GM19035 (cell line): ENCODE results near the gene MSLN.

Experiments used
- ATAC-seq: cut with Tn5 transposase; IDR thresholded peaks from one replicate; pipeline ENCODE4 v1.9.1; 2021; ENCODE audit not compliant: unreplicated experiment

The MSLN gene

DNA sequence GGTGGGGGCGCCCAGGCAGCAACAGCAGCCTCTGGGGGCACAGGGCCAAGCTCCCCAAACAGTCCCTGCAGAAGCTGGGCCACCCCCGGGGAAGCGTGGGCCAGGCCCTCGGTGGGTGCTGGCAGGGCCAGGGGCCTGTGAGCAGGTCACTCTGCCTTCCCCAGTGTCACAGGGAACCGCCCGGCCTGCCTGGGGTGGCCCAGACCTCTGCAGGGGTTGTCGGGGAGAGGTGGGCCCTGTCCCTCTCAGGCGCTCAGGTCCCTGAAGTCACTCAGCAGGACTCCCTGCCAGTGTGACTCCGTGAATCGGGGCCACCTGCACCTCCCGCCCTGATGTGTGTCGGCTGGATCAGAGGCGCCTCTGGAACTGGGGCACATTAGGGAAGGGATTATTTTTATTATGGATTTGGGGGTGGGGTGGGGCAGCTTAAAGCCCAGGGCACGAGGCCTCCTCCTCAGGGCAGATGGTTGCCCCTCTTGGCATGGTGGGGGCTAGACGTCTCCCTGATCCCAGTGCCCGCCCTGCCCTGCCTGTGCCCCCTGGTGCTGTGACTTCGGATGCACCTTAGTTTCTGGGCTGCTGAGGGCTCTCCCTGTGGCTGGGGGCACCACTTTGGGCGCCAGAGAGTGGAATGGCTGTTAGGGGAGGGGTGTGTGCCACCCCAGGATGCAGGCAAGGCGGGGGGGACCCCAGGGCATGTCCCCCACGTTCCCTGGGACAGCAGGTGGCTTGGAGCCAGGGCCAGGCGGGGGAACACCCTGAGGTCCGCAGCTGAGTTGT, 41.2 kb downstream of the MSLN start:
- ATAC-seq = no peak

DNA sequence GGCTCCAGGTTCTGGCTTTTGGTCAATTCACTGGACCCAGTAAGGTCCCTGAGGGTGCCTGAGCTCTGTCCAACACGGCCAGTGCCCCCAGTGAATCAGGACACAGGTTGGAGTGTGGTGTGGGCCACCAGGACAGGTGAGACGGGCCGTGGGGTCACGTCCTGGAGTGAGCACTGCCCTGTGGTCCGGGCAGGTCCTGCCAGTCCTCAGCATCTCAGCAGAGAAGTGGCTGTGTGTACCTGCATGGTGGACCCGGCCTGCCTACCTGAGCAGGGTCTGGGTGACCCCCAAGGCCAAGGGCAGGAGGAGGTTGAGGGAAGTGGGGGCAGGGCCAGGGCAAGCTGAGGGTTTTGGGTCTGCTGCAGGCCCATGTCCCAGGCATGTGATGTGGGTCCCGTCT, 41.9 kb downstream of the MSLN start:
- no peak for ATAC-seq

DNA sequence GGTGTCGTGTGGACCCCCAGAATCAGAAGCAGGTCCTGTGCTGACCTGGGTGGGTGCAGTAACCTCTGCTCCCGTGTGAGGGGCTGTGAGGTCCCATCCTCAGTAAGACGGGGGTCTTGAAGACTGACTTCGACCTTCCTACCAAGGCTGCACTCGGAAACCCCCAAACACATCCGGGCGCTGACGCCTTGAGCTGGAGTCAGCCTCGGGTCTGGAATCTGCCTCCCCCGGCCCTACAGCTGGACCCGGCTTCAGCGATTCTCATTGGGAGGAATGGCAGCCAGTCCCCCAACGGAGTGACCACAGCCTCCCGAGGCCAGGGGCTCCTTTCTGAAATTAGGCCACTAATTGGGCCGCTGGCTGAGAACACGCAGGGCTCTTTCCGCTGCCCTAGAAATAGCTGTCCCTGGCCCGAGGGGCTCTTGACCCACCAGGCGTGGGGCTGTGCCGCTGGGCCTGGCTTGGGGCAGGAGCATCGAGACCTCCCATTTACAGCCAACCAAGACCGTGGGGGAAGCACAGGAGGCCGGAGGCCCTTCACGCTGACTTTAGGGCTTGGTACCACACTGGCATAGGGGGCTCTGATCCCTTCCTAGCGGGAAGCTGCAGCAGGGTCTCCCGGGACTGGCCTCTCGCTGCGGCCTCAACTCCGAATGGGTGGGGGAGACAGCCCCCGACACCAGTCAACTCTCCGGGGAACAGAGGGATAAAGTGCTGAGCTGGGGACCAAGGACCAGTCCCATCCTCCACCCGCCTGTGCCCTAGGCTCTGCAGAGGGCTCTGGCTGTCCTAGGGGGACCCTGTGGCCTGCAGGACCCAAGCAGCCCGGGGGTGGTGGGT, 42.6 kb downstream of the MSLN start:
- no peak for ATAC-seq

DNA sequence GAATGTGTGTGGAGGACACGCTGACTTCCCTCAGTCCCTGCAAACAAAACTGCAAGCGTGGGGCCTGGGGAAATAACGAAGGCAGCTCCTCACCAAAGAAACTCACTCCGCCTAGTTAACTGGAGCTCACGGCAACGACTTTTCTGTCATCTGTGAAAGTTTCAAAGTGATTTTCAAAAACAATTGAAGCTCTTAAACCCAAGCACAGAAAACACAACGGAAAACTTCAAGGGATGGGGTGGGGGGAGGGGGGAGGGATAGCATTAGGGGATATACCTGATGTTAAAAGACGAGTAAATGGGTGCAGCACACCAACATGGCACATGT, 43.2 kb downstream of the MSLN start:
- ATAC-seq = no peak

DNA sequence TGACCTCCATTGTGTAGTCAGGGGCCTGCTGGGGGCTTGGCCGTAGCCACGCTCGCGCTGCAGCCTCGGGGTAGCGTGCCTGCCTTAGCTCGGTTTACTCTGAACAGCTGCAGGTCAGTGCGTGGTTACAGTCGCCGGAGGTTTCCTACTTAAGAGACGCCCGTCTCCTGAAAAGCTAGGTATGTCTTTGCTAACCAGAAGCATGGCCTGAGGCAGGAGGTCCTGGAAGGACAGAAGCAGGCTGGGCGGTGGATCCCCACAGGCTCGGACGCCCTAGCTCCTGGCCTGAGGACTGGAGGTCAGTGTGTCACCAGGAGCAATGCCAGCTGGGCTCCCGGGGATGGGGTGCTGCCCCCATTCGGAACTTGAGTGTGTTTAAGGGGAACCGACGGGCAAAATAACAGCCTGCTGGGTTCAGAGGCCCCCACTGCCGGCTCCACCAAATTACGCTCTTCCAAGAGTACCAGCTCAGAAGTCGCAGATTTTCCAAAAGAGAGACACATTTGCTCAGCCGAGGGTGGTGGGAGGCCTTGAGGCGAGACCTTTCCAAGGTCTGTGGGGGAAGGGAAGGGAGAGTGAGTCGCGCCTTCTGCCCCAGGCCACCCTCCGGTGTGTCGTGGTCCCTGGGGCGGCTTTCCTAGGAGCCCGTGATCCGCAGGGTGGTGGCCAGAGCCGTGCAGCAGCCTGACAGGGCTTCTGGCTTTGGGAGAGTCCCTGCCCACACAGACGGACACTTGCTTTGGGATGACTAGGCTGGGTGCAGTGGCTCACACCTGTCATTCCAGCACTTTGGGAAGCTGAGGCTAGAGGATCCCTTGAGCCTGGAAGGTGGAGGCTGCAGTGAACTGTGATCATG, 43.9 kb downstream of the MSLN start:
- ATAC-seq = no peak

DNA sequence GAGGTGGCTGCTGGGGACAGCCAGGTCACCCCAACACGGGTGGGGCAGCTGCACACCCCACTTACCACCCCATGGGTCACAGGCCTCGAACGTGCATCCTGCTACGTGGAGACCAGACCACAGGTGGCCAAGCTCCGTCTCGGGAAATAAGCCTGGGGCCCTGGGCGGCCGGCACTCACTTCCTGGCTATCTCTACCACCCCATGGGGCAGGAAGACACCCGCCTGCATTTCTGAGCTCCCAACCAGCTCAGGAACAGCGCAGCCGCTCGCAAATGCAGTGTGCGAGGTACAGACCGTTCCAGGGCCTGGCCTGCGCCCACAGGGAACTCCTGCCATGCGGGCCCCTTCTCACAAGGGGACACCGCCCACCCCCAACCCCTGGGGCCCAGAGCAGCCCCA, 44.9 kb downstream of the MSLN start:
- ATAC-seq = no peak

DNA sequence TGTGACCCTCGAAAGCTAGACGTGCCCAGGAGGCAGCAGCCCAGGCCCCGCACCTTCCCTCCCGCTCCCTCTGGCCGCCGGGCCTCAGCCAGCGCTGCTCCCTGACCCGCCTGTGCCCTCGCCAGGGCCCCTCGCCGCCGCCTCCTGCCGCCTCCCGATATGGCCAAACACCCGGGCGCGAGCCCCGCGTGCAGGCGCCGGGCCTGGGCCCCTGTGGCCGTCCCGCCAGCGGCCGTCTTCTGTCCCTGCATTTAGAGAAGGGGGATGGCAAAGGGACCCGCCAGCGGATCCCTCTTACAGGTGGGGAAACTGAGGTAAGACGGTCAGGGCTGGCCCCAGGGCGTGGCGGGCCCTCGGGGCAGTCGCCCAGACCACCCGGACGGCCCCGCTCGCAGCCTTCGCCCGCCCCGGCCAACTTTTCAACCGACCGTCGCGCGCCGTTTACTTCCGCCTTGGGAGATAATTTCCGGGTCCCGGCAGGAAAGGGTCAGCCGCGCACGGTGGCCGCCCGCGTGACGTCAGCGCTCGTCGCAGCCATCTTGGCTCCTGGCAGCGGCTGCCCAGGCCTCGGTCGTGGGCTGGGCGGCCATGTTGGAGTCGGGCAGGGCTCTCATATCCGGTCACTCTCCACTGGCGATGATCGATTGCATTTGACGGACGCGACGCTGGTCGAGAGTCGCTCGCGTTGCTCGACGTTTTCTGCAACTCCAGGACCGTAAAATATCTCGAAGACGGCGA, 47.0 kb downstream of the MSLN start:
- ATAC-seq = peak; percentile 85

DNA sequence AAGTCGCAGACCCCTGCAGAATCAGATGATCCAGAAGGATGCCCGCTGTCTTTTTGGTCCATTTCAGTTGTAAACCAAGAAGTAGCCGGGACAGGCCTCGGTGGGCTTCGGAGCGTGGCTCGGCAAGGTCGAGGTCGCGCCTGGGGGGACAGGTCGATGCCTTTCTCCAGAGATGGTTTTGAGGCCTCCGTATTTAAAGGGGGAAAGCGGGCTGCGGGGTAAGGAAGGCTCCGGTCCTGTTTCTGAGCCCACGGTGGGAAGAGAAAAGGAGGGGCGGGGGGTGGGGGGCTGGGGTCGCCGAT, 47.5 kb downstream of the MSLN start:
- ATAC-seq = no peak

DNA sequence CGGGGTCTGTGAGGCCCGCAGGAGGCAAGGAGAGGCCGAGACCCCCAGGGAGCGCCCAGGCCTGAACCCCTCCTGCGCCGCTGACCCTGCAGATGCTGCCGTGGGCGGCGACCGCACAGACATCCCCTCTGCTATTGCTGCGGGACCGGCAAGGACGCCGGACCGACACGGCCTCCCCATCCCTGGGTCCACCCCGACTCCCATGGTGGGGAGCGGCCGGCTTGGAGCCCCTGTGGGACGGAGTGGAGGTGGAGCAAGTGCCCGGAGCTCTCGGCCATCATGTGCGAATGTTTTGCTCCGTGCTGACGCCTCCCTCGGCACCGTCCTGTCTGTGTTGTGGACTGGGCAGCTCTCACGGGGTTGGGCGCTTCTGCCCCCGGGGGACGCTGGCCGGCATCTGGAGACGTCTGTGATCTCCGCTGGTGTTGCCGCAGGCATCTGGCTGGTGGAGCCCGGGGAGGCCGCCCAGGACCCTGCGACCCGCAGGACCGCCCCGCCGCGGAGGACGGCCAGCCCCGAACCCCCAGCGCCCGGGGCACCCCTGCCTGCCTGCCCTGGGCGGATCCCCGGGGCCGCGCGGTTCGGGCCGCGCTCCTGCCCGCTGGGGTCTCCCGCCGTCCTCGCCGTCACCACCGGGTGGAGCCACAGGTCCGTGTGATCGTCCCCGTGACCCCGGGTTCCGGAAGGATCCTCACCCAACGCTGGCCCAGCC, 52.8 kb downstream of the MSLN start:
- ATAC-seq = no peak

DNA sequence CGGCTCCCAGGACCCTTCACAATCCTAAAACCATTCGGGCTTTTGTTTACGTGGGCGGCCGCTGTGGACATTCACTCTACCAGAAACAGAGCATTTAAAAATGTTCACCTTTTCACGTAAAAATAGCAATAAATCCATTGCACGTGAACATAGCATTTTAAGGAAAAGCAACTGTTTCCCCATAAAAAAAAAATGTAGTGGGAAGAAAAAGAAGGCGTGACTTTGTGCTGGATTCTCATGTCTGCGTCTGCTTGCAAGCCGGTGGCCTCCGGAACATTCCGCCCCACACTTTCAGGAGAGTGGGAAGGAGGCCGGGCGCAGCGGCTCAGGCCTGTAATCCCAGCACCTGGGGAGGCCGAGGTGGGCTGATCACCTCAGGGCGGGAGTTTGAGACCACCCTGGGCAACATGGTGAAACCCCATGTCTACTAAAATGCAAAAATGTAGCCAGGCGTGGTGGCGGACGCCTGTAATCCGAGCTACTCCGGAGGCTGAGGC, 53.4 kb downstream of the MSLN start:
- no peak for ATAC-seq

DNA sequence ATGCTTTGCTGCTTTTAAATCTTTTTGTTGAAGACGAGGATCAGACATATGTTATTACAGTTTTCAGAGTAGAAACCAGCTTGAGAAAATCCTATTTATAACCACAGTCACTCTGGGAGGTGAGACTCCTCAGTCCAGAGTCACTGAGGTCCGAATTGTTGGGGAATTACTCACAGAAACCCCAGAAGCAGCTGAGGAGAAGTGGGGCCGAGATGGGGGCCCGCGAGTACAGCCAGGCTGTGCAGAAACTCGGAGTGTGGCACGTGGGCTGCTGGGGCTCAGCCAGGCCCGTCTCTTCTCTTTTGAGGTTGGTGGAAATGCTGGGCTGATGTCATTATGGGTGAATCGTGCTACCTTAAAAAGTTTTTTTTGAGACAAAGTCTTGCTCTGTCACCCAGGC, 54.4 kb downstream of the MSLN start:
- ATAC-seq = no peak

DNA sequence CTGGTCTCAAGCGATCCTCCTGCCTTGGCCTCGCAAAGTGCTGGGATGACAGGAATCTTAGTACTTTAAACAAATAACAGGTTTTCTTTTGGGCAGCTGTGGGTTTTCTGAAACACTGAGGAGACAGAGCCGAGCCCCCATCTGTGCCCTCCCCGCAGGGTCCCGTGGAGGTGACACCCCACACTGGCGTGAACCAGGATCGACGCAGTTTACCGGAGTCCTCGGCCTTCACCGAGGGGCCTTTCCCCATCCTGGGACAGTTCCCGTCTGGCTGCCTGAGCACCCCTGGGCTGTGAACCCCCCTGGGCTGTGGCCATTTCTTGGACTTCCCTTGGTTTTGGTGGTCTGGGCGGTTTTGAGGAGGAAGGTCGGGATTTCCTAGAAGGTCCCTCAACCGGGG, 55.3 kb downstream of the MSLN start:
- no peak for ATAC-seq

DNA sequence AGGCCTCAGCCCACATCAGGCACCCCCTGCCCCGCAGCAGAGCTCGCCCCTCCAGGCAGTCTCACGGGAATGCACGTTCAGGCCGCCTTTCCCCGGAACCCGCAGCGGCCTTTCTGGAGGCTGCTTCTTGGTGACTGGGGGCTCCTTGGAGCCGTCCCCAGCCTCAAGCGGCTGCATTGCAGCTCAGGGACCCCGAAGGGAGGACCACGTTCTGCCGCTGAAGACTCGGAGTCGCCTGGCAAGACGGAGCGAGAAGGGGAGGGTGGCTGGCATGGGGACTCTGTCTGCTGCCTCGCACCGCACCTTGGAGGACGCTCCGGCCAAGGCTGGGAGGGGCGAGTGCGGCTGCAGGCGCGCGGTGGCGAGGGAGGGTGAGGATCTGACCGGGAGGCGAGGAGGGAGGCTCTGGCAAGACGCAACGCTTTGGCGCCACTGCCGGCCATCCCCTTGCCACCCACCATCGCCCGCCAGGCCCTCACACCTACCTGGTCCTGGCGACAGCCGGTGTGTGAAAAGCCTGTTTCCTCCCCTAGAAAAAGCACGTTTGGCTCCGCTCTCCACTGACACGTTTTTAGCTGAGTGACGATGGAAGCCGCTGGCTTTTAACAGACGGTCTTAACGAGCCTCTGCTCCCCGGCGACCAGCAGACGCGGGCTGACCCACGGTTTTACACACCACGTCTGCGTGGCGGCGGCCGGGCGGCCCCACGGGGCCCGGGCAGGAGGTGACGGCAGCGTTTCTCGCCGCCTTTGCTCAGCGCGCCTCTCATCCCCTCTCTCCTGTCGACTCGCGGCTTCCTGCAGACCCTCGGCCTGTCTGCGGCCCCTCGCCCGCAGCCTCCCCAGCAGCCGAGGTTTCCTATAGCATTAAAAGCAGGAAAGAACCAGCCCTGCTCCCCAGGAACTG, 56.7 kb downstream of the MSLN start:
- ATAC-seq = no peak

DNA sequence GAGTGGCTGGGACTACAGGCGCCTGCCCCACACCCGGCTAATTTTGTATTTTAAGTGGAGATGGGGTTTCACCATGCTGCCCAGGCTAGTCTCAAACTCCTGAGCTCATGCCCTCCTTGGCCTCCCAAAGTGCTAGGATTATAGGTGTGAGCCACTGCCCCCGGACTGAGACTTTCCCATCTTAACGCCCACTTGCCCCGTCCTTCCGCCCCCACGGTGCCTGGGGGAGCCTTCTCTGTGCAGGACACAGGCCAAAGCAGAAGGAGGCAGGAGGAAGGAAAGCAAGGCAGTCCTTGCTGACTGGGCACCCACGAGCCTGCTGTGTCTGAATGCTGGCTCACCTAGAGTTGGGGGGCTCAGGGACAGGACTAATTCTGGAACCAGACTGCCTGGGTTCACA, 57.6 kb downstream of the MSLN start:
- ATAC-seq = no peak
